ENCODE results near the gene CNTN6. TPM values are rescaled to one million over a fixed set of nuclear protein-coding genes. Genes with fewer than 3 reads are reported as not detected.

CNTN6 gene
- polyA plus RNA-seq, 1 donor (not counting 4 experiments of a cell fraction or from before 2014, with no cell fraction given) = not detected

DNA sequence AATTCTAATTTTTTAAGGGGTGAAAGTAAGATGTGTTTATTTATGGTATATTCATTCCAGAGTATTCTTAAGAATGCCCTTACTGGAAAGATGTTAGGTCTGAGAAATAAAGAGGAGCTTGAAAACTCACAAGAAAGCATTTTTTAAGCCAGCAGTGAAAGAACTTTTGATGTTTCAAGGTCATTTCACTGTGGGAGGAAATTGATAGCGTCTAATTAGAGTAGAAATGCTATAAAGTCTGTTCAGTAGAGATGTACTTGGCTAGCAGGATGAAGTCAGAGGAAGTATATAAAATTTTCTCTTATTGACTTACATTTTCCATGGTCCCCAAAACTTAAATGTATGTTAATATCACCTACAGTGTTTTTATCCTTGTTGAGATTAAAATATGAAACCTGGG lies 354.6 kb downstream of the CNTN6 start:
- H3K9me1 ChIP-seq (ENCODE audit: control insufficient read depth, extremely low read depth, insufficient read depth, low read length) = no peaks in the 10 kb centered on the region
- FAIRE-seq = no peak
- dilution Hi-C loops (cut with MboI; ENCODE audit: extremely low pct_ligation_motif_present, low sequenced_read_pairs) = no loop called here

DNA sequence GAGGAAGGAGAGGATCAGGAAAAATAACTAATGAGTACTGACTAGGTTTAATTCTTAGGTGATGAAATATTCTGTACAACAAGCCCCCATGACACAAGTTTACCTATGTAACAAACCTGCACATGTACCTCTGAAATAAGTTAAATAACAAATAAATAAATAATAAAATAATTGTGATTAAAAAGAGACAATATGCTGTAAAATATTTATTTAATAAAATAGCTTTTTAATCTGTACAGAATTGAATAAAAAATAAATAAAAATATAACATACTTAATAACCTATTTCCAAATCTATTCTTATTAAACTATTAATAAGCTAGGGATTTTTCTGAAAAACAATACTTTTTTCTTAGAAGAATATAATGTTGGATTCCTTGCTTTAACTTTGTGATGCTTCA lies 355.6 kb downstream of the CNTN6 start:
- no peaks in the 10 kb centered on the region for H3K27me3 ChIP-seq (ENCODE audit: control insufficient read depth, extremely low read depth, insufficient read depth, low read length)
- FAIRE-seq (no peak), DNase-seq (ENCODE audit: low read depth, low spot score) (no peak)
- no peak overlapping the region for H3K4me2 ChIP-seq (ENCODE audit: control insufficient read depth, extremely low read depth, insufficient read depth, low read depth, low read length)
- no peaks in the 10 kb centered on the region for H3K36me3 ChIP-seq (ENCODE audit: control insufficient read depth in 2 of 2, extremely low read depth in 1 of 2, insufficient read depth in 2 of 2, low read length in 2 of 2)
- H3K79me2 ChIP-seq (ENCODE audit: control insufficient read depth, insufficient read depth, low read length) = no peaks in the 10 kb centered on the region
- H3K9me1 ChIP-seq (ENCODE audit: control insufficient read depth, extremely low read depth, insufficient read depth, low read length) = no peaks in the 10 kb centered on the region
- no peak overlapping the region for H2AFZ ChIP-seq (ENCODE audit: control insufficient read depth, low read length)
- no peaks in the 10 kb centered on the region for H3K9me3 ChIP-seq (ENCODE audit: control insufficient read depth, low read depth, low read length)
- H3K4me3 ChIP-seq (ENCODE audit: control insufficient read depth in 2 of 3, extremely low read depth in 1 of 3, insufficient read depth in 2 of 3, low read depth in 1 of 3, low read length in 3 of 3) = no peak overlapping the region
- no peak for TF ChIP-seq CTCF (optimal IDR thresholded peaks at IDR 0.05 in 1 of 3, IDR thresholded peaks at IDR 0.05 in 1 of 3, conservative IDR thresholded peaks at IDR 0.05 in 1 of 3; ENCODE audit: extremely low read depth in 1 of 3, insufficient read depth in 2 of 3, low read length in 3 of 3)
- TF ChIP-seq EZH2 (IDR thresholded peaks at IDR 0.05; ENCODE audit: low read length) = no peak
- H3K27ac ChIP-seq (ENCODE audit: control insufficient read depth, insufficient read depth, low read length) = no peak overlapping the region
- dilution Hi-C loops (cut with MboI; ENCODE audit: extremely low pct_ligation_motif_present, low sequenced_read_pairs) = no loop called here
- H3K4me1 ChIP-seq (ENCODE audit: control insufficient read depth, extremely low read depth, insufficient read depth, low read length) = no peaks in the 10 kb centered on the region
- H4K20me1 ChIP-seq (ENCODE audit: control insufficient read depth, extremely low read depth, insufficient read depth, low read length) = no peaks in the 10 kb centered on the region
- no peak overlapping the region for H3K9ac ChIP-seq (ENCODE audit: control insufficient read depth, extremely low read depth, insufficient read depth, low read length)

More for the DNA sequence above, 354.6 kb downstream of the CNTN6 start:
- Histone ChIP-seq H3K27me3 (ENCODE audit: control insufficient read depth, extremely low read depth, insufficient read depth, low read length) (no peaks in the 10 kb centered on the region), H3K4me1 (ENCODE audit: control insufficient read depth, extremely low read depth, insufficient read depth, low read length) (no peaks in the 10 kb centered on the region), H3K4me3 (ENCODE audit: control insufficient read depth in 2 of 3, extremely low read depth in 1 of 3, insufficient read depth in 2 of 3, low read depth in 1 of 3, low read length in 3 of 3) (no peak overlapping the region), H3K27ac (ENCODE audit: control insufficient read depth, insufficient read depth, low read length) (no peak overlapping the region), H2AFZ (ENCODE audit: control insufficient read depth, low read length) (no peak overlapping the region), H3K36me3 (ENCODE audit: control insufficient read depth in 2 of 2, extremely low read depth in 1 of 2, insufficient read depth in 2 of 2, low read length in 2 of 2) (no peaks in the 10 kb centered on the region), H3K4me2 (ENCODE audit: control insufficient read depth, extremely low read depth, insufficient read depth, low read depth, low read length) (no peak overlapping the region), H3K9me3 (ENCODE audit: control insufficient read depth, low read depth, low read length) (no peaks in the 10 kb centered on the region), H3K9ac (ENCODE audit: control insufficient read depth, extremely low read depth, insufficient read depth, low read length) (no peak overlapping the region), H4K20me1 (ENCODE audit: control insufficient read depth, extremely low read depth, insufficient read depth, low read length) (no peaks in the 10 kb centered on the region), H3K79me2 (ENCODE audit: control insufficient read depth, insufficient read depth, low read length) (no peaks in the 10 kb centered on the region)
- DNase-seq (ENCODE audit: low read depth, low spot score) = no peak
- TF ChIP-seq EZH2 (IDR thresholded peaks at IDR 0.05; ENCODE audit: low read length) (no peak), CTCF (optimal IDR thresholded peaks at IDR 0.05 in 1 of 3, IDR thresholded peaks at IDR 0.05 in 1 of 3, conservative IDR thresholded peaks at IDR 0.05 in 1 of 3; ENCODE audit: extremely low read depth in 1 of 3, insufficient read depth in 2 of 3, low read length in 3 of 3) (no peak)

Small RNA genes lying within 50 kb of the gene (small RNA-seq; reads per million reads assigned to genes)
- gene CRB3P1 (ENCODE audit: insufficient read length in 3 of 3, low read depth in 3 of 3, low replicate concordance in 1 of 3) = 0 reads per million in 3 experiments
- gene RN7SL120P (ENCODE audit: insufficient read length in 3 of 3, low read depth in 3 of 3, low replicate concordance in 1 of 3) = 0 reads per million in 3 experiments

Data from keratinocyte (primary cell).